Large intestine (tissue), 3 donors: Measurements from ENCODE around the gene DPP9. TPM values are rescaled to one million over a fixed set of nuclear protein-coding genes. Genes with fewer than 3 reads are reported as not detected.
A peak's percentile ranks its signal among the peaks of the same experiment; 100 is the strongest.

Source experiments
- DNase-seq, 2 donors: peaks; one replicate each; pipeline versions ENCODE4 v3.0.0 to v3.0.0-alpha.2; 2013
- H3K27ac ChIP-seq: one replicate; pipeline ENCODE4 v1.5.1; 2013; ENCODE audit warnings: low read length
- H3K27me3 ChIP-seq: 2 replicates; pipeline ENCODE4 v1.6.1; 2013; ENCODE audit warnings: low read length; ENCODE audit not compliant: control insufficient read depth, insufficient read depth
- H3K36me3 ChIP-seq: 2 replicates; pipeline ENCODE4 v1.6.1; 2013; ENCODE audit warnings: low read length; ENCODE audit not compliant: control insufficient read depth, insufficient read depth
- H3K4me1 ChIP-seq: one replicate; pipeline ENCODE4 v1.6.1; 2013; ENCODE audit warnings: low read length; ENCODE audit not compliant: control insufficient read depth, insufficient read depth
- H3K4me3 ChIP-seq: one replicate; pipeline ENCODE4 v1.5.1; 2013; ENCODE audit warnings: low read length
- H3K9me3 ChIP-seq: one replicate; pipeline ENCODE4 v1.6.1; 2013; ENCODE audit warnings: mild to moderate bottlenecking, low read depth, low read length, moderate library complexity; ENCODE audit not compliant: control insufficient read depth
- WGBS: methylation state at CpG from one replicate; pipeline ENCODE4 v1.1.5; 2013; ENCODE audit warnings: low lambda C conversion rate; ENCODE audit not compliant: insufficient coverage; 5-methylcytosine and 5-hydroxymethylcytosine counted together
- polyA plus RNA-seq: library from polyadenylated mRNA; unstranded; fragments of 120-200 nt; gene quantifications from one replicate; pipeline ENCODE4 v1.2.1, GENCODE V29; 2013

Gene DPP9
- polyA plus RNA-seq, 1 donor, result 34.7 TPM

- Histone ChIP-seq H3K27ac (no peak overlapping the region), H3K36me3 (peaks cover 18% of the 10 kb centered on the region), H3K4me1 (peaks cover 3% of the 10 kb centered on the region), H3K9me3 (no peaks in the 10 kb centered on the region), H3K27me3 (no peaks in the 10 kb centered on the region), H3K4me3 (no peak overlapping the region)
- DNase-seq, result no peak
- WGBS, result no CpG with 5 or more reads among the region's 4 CpGs
These were observed 49.9 kb downstream of the DPP9 start for GRCh38 chr19:4673726-4674125.

- DNase-seq, result no peak
- Histone ChIP-seq H3K36me3 (peaks cover 18% of the 10 kb centered on the region), H3K27me3 (no peaks in the 10 kb centered on the region), H3K4me1 (peaks cover 3% of the 10 kb centered on the region), H3K9me3 (no peaks in the 10 kb centered on the region), H3K27ac (no peak overlapping the region), H3K4me3 (no peak overlapping the region)
- 100% methylated on average over 1 of the region's 4 CpGs for WGBS
These were observed 50.4 kb downstream of the DPP9 start for GRCh38 chr19:4673216-4673615.

- H3K9me3 ChIP-seq, result no peaks in the 10 kb centered on the region
- no peak for DNase-seq
- 100% methylated on average over 2 of the region's 10 CpGs for WGBS
- H3K4me3 ChIP-seq, result no peak overlapping the region
- peaks cover 3% of the 10 kb centered on the region for H3K4me1 ChIP-seq
- H3K27ac ChIP-seq, result no peak overlapping the region
- no peaks in the 10 kb centered on the region for H3K27me3 ChIP-seq
- peaks cover 27% of the 10 kb centered on the region for H3K36me3 ChIP-seq
These were observed 52.3 kb downstream of the DPP9 start for GRCh38 chr19:4671185-4671851.

DNA sequence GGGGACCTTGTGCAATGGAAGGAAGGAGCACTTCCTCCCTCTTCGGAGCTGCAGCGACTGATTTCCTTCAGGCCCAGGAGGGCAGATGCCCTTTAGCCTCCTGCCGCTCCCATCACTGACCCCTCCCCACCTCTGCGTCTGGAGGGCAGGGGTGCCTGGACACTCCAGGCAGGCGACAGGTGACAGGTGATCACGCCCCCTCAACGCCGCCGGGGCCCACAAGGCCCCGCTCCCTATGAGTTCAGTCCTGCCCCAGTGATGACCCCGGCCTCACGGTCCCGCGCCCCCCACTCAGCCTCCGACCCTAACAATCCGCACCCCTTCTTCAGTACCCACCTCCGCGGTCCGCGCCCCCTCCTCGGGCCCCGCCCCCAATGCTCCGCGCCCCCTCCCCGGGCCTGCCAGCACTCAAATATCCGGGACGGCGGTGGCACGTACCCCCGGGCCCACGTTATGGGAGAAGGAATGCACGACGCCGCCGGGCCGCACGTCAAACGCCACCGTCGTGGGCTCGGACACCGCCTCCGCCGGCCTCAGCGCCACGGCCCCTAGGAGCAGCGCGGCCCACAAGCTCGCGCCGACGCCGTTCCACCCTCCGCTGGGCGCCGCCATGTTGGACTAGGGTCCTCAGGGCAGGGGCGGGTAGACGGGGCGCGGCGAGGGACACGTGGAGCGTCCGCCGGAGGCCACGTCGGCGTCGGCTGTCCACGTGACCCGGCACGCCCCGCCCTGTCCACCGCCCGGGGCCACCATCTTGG, 53.7 kb downstream of the DPP9 start, which contains the start of gene MYDGF:
TSS of gene MYDGF (minus strand) at position 620 of the 758 bp plus-strand sequence. CDS start at position 612, 8 bp downstream.
- peak within 1 kb of the TSS; percentile 47 for H3K27ac ChIP-seq
- H3K4me3 ChIP-seq, result peak within 1 kb of the TSS; percentile 96
- peaks cover 3% of the 10 kb centered on the region for H3K4me1 ChIP-seq
- peak; percentile 89 for DNase-seq
- peaks cover 28% of the 10 kb centered on the region for H3K36me3 ChIP-seq
- no peaks in the 10 kb centered on the region for H3K27me3 ChIP-seq
- H3K9me3 ChIP-seq, result no peaks in the 10 kb centered on the region
- WGBS, result no CpG with 5 or more reads among the region's 75 CpGs

- Histone ChIP-seq H3K27ac (no peak overlapping the region), H3K4me3 (no peak overlapping the region), H3K9me3 (no peaks in the 10 kb centered on the region), H3K36me3 (peaks cover 67% of the 10 kb centered on the region), H3K4me1 (peaks cover 3% of the 10 kb centered on the region), H3K27me3 (no peaks in the 10 kb centered on the region)
- no CpG with 5 or more reads among the region's 12 CpGs for WGBS
- DNase-seq, result no peak
These were observed 59.0 kb downstream of the DPP9 start for GRCh38 chr19:4664642-4665041.

- WGBS, result 100% methylated on average over 3 of the region's 6 CpGs
- Histone ChIP-seq H3K27ac (no peak overlapping the region), H3K36me3 (peaks cover 75% of the 10 kb centered on the region), H3K27me3 (no peaks in the 10 kb centered on the region), H3K4me3 (no peak overlapping the region), H3K4me1 (no peaks in the 10 kb centered on the region), H3K9me3 (peaks cover 6% of the 10 kb centered on the region)
- no peak for DNase-seq
These were observed 60.8 kb downstream of the DPP9 start for GRCh38 chr19:4662812-4663211.

DNA sequence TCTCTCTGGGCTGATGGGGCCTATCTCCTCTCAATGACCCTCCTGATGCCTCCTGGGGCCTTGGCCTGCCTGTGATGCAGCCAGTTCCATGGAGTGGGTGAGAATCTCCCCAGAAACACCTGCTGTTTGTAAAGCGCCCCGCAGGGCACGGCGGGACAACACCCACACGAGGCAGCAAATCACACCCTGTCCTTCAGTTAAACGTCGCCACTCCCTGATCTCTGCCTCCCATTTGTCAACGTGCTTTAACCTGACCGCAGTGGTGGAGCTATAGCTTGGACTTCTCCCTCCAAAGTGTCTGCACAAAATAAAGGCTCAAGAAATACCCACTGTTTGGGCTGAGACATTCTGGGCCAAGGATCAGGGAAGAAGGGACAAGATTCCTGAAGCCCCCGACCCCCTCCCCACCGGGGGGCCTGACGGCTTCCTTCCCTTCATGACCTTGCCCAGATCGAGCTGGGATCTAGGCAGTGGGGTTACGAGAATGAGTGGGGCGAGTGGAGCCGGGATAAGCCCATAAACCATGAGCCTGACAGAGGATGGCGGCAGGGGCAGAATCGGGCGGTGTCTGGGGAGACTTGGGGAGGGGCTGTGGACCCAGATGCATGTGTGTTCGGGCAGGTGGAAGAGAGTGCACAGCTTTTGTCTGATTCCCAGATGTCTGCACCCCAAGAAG, 61.5 kb downstream of the DPP9 start:
- Histone ChIP-seq H3K4me1 (no peaks in the 10 kb centered on the region), H3K27ac (no peak overlapping the region), H3K36me3 (peaks cover 78% of the 10 kb centered on the region), H3K4me3 (no peak overlapping the region), H3K9me3 (peaks cover 9% of the 10 kb centered on the region), H3K27me3 (no peaks in the 10 kb centered on the region)
- no peak for DNase-seq
- WGBS, result no CpG with 5 or more reads among the region's 20 CpGs

DNA sequence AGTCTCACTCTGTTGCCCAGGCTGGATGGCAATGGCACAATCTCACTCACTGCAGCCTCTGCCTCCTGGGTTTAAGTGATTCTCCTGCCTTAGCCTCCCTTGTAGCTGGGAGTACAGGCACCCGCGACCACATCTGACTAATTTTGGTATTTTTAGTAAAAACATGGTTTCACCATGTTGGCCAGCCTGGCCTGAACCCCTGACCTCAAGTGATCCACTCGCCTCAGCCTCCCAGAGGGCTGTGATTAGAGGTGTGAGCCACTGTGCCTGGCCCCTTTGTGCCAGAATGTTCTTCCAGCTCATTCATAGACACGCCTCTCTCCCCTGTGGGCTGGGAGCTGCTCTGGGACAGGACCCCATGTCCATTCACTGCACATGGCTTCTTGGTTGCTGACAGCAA, 62.6 kb downstream of the DPP9 start:
- no CpG with 5 or more reads among the region's 4 CpGs for WGBS
- no peak overlapping the region for H3K27ac ChIP-seq
- no peak overlapping the region for H3K4me3 ChIP-seq
- no peak for DNase-seq
- no peaks in the 10 kb centered on the region for H3K4me1 ChIP-seq
- H3K36me3 ChIP-seq, result peaks cover 83% of the 10 kb centered on the region
- H3K27me3 ChIP-seq, result no peaks in the 10 kb centered on the region
- H3K9me3 ChIP-seq, result peaks cover 9% of the 10 kb centered on the region

- no CpG with 5 or more reads among the region's 15 CpGs for WGBS
- DNase-seq, result no peak
- Histone ChIP-seq H3K36me3 (peaks cover 82% of the 10 kb centered on the region), H3K9me3 (peaks cover 9% of the 10 kb centered on the region), H3K4me1 (no peaks in the 10 kb centered on the region), H3K4me3 (no peak overlapping the region), H3K27me3 (no peaks in the 10 kb centered on the region), H3K27ac (no peak overlapping the region)
These were observed 63.4 kb downstream of the DPP9 start for GRCh38 chr19:4660181-4660791.

DNA sequence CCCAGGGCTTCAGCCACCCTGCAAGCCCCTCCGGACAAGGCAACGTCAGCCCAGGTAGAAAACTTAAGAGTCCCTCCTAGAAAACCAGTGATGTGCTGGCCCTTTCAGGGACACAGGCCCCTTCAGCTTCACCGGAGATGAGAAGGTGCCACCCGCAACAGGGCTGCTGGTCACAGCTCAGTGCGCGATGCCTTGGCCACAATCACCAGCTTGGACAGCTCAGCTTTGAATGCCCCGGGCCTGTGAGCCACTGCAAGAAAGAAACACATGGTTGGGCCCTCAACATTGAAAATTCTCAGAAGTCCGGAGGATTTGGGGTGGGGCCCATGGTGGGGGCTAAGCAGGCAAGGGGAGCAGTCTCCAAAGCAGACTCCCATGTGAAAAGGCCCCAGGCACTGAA, 65.8 kb downstream of the DPP9 start:
- H3K27ac ChIP-seq, result no peak overlapping the region
- no peak for DNase-seq
- H3K27me3 ChIP-seq, result no peaks in the 10 kb centered on the region
- no peak overlapping the region for H3K4me3 ChIP-seq
- peaks cover 74% of the 10 kb centered on the region for H3K36me3 ChIP-seq
- no CpG with 5 or more reads among the region's 8 CpGs for WGBS
- H3K4me1 ChIP-seq, result no peaks in the 10 kb centered on the region
- H3K9me3 ChIP-seq, result peaks cover 9% of the 10 kb centered on the region
